Hematopoietic multipotent progenitor cell treated with erythropoietin and hydrocortisone succinate and interleukin-3 and kit ligand, for 8 days (in vitro differentiated cells): Measurements from ENCODE around the gene FAM219B.

Source experiments
- DNase-seq: peaks from one replicate; pipeline ENCODE4 v3.0.0-alpha.2; 2015

Gene FAM219B

GRCh38 chr15:74872702-74873035 is 34.0 kb downstream of the FAM219B start:
- no peak for DNase-seq

- no peak for DNase-seq
Measured at GRCh38 chr15:74870436-74871215, 36.0 kb downstream of the FAM219B start.

DNA sequence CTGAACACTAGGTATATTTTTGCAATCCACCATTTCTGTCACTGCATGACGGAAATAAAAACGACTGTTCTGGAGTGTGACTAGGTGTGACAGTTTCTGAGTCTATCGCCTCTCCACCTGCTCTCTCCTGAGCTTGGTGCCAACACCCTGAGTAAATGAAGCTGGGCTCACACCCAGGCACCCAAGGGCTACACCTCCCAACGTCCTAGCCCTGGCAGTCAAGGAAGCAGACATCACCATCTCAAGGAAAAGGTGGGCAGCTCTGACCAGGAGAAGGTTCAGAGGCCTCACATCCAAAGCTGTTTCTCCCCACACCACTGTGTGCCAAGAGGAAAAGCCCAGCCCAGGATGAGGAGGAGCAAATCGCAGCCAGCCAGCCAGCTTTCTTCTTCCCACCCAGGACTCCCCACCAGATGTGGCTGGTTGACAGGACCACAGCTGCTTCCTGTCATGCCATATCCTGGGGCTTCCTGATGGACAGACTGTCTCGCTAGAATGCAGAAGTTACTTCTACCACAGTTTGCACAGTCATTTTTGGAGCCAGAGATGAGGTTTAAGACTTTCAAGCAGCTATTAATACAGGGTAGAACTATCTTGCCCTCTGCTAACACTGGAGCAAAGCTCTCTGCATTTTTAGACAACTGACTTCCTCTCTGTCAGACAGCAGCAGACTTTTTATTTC is 36.8 kb downstream of the FAM219B start:
- DNase-seq = peak; percentile 84

GRCh38 chr15:74869372-74869725 is 37.3 kb downstream of the FAM219B start:
- DNase-seq = no peak

GRCh38 chr15:74868059-74868458 is 38.6 kb downstream of the FAM219B start:
- peak; percentile 72 for DNase-seq

DNA sequence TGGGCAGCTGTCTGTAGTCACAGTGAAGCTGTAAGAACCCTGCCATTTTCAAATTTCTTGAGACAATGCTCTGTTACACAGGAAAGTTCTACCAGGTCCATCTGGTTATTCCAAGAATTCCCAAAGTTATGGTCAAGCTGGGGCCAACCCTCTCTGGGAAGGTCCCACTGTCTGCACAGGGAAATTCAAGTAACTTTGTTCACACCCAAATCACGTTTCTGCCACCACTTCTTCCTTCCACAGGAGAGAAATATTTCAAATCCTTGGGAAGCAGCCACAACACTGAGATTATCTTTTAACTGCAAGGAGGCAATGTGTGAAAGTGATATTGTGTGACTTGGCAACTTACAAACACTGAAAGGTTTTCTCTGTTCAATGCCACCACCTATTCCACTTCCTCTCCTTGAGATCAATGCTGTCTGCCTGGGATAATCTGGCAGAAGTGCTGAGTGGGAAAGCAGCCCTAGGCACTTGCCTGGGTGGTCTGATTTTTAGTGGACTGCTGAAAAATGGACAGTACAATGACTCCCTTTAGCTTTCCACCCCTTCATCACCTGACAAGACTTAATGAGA is 39.1 kb downstream of the FAM219B start:
- DNase-seq = peak; percentile 69

DNA sequence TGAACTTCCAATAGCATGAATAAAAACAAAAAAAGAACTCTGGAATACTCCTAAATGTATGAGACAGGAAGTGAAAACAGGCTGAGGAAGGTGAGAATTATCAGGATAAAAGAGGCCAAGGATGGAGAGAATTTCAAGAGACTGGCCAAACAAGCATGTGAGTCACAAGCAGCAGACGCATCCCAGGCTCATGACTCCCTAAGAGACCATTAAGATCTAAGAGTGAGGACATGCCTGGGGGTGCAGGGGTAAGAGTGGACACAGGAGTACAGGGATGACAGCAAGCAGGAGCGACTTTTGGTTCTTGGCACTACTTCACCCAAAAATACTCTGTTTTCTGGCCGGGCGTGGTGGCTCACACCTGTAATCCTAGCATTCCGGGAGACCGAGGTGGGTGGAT is 40.6 kb downstream of the FAM219B start:
- DNase-seq = no peak

GRCh38 chr15:74865316-74865715 is 41.3 kb downstream of the FAM219B start:
- no peak for DNase-seq

DNA sequence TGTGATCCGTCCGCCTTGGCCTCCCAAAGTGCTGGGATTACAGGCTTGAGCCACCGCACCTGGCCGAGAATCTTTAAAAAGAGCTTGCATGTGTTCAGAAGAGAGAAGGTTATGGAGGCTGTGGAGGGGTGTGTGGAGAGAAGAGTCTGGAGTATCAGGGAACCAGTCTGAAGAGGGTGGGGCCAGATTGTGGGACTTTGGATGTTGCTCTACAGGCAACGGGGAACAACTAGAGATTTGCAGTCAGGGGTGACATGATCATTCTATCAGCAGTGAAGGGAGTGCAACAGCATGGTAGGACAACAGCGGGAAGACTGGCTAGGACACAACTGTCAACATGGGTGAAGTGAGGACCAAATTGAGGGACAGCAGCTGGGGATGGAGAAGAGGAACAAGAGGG is 42.4 kb downstream of the FAM219B start:
- DNase-seq = no peak

GRCh38 chr15:74863239-74864056 is 43.2 kb downstream of the FAM219B start:
- no peak for DNase-seq

DNA sequence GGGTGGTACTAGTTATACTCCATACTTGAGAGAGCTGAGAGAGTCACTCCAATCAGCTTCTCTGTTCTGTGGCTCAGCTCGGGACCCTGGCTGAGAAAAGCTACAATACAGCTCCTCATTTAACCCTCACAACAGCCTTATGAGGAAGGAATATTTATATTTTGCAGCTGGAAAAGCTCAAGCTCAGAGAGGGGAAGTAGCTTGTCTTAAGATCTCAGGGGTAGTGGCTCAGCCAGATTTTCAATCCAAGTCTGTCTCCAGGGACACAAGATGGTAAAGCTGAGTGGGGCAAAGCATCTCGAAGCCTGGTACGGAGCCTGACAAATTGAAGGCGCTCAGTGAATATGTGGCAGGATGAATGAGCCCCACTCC is 48.3 kb downstream of the FAM219B start:
- DNase-seq = no peak

DNA sequence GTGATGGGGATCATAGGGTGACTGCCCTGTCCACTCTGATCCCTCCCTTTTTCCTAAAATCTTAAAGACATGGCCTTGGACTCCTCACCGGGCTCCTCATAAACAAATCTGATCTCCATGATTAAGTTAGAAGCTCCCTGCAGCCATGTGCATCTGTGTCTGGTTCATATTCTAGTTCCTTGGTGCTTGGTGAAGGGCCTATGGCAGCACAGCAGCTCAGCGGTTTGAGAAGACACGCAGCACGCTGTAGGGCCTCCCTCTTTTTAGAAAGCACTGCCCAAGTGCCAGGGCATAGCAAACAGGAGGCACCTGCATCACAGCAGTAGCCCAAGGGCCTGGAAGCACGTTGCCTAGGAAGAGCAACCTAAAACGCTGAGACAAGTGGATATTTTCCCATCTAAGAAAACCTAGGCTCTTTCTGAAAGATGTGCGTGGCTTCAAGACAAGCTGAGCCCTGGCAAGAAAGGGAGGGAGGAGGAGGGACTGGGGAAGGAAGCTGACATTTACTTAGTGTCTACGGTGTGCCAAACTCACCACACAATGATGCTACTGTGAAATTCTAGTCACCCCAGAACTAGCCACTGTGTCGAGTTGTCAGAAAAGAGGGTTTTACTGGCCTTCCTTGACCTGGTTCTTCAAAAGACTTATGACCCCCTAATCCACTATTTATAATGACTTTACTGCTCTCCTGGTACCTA is 48.8 kb downstream of the FAM219B start:
- DNase-seq = no peak

DNA sequence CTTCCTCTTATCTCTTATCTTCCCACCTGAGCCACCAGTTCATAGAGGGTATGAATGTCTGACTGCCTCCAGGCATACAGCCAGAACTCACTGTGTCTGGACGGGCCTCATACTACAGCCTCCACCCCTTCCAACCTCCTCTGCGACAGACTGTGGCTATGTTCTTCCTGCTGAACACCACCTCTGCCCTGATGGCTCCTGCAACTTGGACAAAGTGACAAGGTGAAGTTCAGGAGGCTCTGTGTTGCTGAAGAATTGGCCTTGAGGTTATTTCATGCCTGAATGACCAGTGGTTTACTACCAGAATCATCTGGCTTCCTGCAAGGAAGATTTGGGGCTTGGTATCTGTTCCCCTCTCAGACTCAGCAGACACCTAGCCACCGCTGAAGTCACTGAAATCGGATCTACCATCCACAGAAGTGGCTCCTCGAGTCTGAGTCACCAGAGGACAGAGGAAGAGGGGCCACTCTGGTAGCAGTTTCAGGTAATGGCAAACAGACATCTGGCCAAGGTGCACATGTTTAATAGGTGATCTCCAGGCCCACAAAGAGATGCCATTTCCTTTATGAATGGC is 49.5 kb downstream of the FAM219B start:
- peak; percentile 54 for DNase-seq

DNA sequence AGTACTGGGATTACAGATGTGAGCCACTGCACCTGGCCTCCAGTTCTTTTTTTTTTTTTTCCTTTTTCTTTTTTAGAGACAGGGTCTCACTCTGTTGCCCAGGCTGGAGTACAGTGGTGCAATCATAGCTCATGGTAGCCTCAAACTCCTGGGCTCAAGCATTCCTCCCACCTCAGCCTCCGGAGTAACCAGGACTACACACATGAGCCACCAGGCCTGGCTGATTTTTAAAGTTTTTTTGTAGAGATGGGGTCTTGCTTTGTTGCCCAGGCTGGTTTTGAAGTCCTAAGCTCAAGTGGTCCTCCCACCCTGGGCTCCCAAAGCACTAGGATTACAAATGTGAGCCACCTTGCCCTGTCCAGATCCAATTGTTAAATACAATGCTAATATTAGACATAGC is 50.1 kb downstream of the FAM219B start:
- no peak for DNase-seq

DNA sequence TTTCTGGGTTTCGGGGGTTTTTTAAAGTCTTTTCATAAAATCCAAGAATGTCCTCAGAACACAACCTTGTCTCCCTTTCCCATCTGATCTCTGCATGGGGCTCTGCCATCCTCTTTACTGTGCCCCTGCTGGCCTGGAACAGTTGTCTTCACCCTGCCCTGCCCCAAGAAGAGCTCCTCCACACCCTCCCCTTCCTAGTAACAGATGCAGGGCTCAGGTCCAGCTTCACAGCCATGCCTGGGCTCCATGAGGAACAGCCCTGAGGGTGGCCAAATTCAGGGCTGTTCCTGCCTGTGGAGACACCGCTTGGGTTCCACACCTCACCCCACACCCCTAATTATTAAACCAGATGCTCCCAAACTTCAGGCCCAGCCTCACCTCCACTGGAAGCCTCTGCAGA is 50.8 kb downstream of the FAM219B start:
- DNase-seq = no peak

DNA sequence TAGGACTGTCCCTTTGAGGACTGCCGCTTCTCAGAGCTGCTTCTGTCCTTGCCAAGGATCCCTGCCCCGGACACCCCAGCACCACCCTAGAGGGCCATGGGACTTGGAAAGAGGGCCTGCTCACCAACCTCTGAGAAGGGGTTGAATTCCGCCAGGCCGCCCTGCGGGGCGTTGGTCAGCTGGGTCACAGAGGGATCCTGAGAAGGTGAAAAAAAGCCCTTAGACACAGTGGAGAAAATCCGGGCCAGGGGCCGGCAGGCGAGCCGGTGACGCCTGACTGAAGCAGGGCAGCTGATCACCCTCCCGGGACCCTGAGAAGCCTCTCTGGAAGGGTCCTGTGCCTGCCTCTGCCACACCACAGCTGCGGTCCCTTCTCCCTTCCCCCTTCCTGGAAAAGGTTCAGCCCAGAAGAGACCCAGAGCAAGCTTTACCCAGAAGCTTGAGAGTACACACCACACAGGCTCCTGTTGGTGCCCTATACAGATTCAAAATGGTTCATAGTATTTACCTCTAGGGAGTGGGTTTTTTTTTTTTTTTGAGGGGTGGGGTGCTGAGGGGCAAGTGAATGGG is 52.1 kb downstream of the FAM219B start:
- no peak for DNase-seq

DNA sequence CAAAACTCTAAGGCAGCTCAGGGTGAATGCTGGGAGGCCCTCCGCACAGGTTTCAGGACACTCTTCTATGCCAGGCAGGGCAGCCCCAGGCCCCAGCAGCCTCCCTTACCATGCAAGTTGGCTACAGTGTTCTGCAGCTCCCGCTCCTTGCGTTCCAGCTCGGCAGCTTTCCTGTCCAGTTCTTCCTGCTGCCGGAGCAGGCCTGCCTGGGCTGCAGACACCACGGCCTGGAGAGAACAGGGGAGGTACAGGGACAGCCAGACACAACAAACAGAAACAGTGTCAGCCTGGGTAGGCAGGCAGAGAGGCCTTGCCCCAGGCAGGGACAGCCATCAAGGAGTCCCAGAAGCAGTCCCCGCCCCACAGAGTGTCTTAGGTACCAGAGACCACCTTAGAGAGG is 54.7 kb downstream of the FAM219B start:
- no peak for DNase-seq

DNA sequence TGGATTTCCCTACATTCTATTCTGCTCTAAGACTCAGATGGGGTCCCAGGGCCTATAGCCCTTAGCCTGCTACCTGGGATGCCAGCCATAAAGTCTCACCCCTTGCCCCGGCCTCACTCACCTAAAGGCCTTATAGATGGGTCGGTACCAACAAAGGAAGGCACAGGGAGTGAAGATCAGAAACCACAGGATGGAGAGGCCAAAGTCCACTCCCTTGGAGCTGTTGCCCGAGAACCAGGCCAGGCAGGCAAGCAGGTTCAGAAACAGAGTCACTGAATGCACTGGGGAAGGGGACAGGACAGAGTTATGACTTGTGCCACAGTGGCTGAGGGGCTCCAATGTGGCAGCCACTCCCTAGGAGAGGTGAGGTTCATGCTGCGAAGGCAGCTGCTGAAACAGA is 56.3 kb downstream of the FAM219B start:
- DNase-seq = no peak
